ENCODE results near the gene KIAA0753.
A peak's percentile ranks its signal among the peaks of the same experiment; 100 is the strongest.

The KIAA0753 gene

DNA sequence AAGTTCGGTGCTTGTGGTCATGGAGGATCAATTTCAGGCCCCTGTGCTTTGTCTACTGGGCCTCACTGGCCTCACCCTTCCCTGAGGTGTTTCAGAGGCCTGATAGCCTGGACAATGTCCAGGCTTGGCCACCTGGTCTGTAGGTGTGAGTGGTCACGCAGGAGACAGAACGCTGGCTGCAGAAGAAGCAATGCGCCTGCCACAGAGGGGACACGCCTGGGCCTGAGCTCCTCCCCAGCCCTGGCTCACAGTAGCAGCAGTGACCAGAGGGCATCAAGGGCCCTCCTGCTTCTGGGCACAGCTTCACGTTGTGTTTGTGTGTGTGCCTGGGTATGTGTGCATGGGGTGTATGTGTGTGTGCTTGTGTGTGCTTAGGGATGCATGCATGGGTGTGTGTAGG, 82.2 kb downstream of the KIAA0753 start:
- DNase-seq (no peak), ATAC-seq (replicated peaks) (no peak)
- no peak overlapping the region for H3K4me3 Mint-ChIP-seq
- H3K9me3 Mint-ChIP-seq: no peaks in the 10 kb centered on the region
- peaks cover 5 to 13% of the 10 kb centered on the region in 2 donors for H3K4me1 Mint-ChIP-seq (ENCODE audit: low read depth in 2 of 2)
- no peak overlapping the region for H3K27ac Mint-ChIP-seq
- peaks cover 60 to 78% of the 10 kb centered on the region in 2 donors for H3K27me3 Mint-ChIP-seq
- peaks cover 8% of the 10 kb centered on the region for H3K36me3 Mint-ChIP-seq (ENCODE audit: insufficient read depth)

DNA sequence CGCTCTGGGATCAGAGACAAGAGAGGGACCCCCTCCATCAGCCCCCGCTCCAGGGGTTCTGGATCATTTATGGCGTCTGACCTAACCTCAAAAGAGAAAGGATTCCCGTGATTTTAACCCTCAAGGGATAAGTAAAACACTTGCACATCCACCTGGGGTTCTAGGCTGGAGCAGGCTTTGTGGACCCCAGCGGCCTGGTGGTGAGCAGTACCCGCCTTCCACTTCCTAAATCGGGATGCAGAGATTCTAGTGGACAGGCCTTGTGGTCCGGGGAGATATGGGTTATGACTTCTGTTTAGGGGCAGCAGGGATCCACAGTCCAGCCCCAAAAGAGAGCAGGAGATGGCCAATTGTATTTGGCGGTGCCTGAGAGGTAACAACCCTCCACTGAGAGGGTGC, 83.5 kb downstream of the KIAA0753 start:
- Mint-ChIP-seq H3K27ac (no peak overlapping the region), H3K4me1 (ENCODE audit: low read depth in 2 of 2) (peaks cover 5 to 13% of the 10 kb centered on the region in 2 donors), H3K9me3 (no peaks in the 10 kb centered on the region), H3K4me3 (peak overlapping the region; percentile 40 to 50), H3K36me3 (ENCODE audit: insufficient read depth) (peaks cover 4% of the 10 kb centered on the region), H3K27me3 (peaks cover 54 to 75% of the 10 kb centered on the region in 2 donors)
- no peak for ATAC-seq (replicated peaks)
- DNase-seq: no peak

DNA sequence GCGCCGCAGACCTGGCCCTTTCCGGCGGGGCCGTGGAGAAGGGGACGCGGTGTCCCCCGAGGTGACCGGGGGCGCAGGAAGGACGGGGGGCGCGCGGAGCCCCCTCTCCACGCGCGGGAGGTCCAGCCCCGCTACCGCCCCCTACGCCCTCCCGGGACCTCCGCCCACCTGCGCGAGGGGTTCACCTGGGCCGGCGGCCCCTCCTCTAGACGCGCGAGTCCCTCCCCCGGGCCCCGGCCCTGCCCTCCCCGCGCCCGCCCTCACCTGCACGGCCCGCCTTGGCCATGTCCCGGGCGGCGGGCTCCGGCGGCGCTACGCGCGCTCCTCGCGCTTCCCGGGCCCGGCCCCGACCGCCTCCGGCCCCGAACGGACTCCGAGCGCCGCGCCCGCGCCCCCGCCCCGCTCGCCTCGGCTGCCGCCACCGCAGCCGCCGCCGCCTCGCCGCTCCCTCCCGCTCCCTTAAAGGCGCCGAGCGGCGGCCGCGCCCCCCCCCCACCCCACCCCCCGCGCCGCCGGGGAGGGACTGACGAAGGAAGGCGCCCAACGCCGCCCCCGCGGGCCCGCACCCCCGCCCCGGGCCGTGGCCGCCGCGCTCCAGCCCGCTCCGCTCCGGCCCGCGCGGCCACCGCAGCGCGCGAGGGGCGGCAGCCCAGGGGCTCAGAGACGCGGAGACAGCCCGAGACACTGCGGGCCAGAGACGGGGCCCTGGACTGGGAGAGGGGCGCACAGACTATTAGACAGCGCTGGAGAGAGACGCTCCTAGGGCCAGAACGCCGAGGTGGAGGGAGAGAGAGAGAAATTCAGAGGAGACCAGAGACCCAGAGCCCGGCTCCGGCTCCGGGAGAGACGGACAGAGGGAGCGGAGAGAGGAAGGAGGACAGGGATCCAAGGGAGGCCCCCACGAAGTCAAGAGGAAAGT, 84.1 kb downstream of the KIAA0753 start, which contains the start of gene PITPNM3:
PITPNM3 (minus strand) TSS at position 435 of the 919 bp plus-strand sequence; CDS start at position 286, 149 bp downstream.
- H3K27ac Mint-ChIP-seq: no peak within 1 kb of the TSS
- no peak for DNase-seq

DNA sequence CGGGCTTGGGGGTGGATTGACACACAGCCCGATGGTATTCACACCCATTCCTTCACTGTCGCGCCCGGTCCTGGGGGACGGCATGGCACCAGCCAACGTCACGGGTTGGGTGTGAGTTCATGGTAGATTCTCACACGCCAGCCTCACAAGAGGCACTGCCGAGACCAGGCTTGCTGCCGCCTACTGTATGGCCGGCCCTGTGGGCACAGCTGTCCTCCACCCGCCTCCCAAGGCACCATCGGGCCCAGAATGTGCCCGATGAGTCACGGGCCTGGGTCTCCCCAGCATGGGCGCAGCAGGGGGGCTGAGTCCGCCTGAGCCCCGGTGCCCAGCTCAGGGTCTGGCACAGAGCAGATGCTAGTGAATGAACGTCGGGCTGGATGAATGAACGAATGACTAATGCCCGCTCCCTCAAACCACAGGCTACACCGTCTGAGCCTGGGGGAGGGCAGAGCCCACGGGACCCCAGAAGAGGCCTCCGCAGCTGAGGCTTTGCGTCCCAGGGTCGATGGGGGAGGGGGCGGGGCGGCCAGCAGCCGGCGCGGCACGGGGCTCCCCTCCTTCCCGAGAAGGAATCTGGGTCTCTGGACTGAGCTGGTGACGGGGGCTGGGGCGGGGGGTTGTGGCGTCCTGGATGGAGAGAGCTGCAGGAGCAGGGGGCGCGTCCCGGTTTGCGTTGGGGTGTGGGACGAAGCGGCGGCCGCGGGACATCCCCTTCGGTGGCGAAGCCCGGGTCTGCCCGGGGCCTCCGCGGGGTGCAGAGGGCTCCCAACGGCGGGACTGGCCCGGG, 85.0 kb downstream of the KIAA0753 start:
- Mint-ChIP-seq H3K27ac (no peak overlapping the region), H3K36me3 (ENCODE audit: insufficient read depth) (peaks cover 3% of the 10 kb centered on the region), H3K4me1 (ENCODE audit: low read depth in 2 of 2) (peaks cover 5 to 13% of the 10 kb centered on the region in 2 donors), H3K4me3 (peak overlapping the region; percentile 72 to 73), H3K27me3 (peaks cover 51 to 69% of the 10 kb centered on the region in 2 donors), H3K9me3 (no peaks in the 10 kb centered on the region)
- no peak for DNase-seq
- ATAC-seq (replicated peaks): no peak

More for the DNA sequence above, 84.1 kb downstream of the KIAA0753 start, which contains the start of gene PITPNM3:
- peak within 1 kb of the TSS; percentile 72 to 73 for H3K4me3 Mint-ChIP-seq
- no peak for ATAC-seq (replicated peaks)
- H3K27me3 Mint-ChIP-seq: peaks cover 54 to 69% of the 10 kb centered on the region in 2 donors
- no peaks in the 10 kb centered on the region for H3K9me3 Mint-ChIP-seq
- H3K4me1 Mint-ChIP-seq (ENCODE audit: low read depth in 2 of 2): peaks cover 5 to 13% of the 10 kb centered on the region in 2 donors
- peaks cover 3% of the 10 kb centered on the region for H3K36me3 Mint-ChIP-seq (ENCODE audit: insufficient read depth)

DNA sequence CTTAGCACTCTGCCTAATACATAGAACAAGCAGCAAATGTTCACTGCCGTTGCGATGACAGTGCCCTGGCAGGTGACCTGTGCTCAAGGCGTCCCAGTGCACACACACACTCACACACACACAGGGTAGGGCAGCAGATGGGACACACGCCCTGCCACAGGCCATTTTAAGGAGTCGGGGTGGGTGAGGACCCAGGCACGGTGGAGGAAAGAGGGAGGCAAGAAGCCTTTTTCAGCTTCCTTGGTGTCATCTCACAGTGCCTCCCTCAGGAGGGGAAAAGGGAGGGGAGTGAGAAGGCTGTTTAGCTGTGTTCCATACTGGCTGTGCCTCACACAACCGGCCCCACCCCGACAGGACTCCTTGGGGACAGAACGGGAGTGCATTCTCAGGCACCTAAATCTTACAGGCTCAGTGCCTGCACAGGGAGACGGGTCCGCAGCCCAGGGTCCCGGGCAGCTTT, 85.6 kb downstream of the KIAA0753 start:
- peaks cover 5 to 13% of the 10 kb centered on the region in 2 donors for H3K4me1 Mint-ChIP-seq (ENCODE audit: low read depth in 2 of 2)
- peaks cover 47 to 65% of the 10 kb centered on the region in 2 donors for H3K27me3 Mint-ChIP-seq
- ATAC-seq (replicated peaks): no peak

DNA sequence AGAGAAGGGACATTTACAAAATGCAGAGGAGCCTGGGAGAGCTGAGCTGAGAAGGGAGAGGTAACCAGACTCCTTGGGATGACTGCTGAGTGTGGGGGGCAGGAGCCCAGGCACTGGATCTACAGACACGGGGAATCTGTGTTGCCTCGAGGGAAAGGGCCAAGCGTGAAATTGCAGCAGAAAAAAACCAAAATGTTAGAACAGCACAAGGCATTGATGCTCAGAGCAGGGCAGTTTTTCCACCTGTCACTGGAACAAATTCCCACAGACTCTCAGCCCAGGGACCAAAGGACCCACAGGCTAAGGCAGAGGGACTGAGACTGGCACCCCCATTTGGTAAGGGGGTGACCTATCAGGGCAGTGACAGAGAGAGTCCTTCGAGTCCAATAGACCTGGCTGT, 86.2 kb downstream of the KIAA0753 start:
- Mint-ChIP-seq H3K36me3 (ENCODE audit: insufficient read depth) (peaks cover 3% of the 10 kb centered on the region), H3K27me3 (peaks cover 47 to 60% of the 10 kb centered on the region in 2 donors), H3K9me3 (no peaks in the 10 kb centered on the region), H3K4me3 (peak overlapping the region; percentile 72 to 73), H3K27ac (no peak overlapping the region), H3K4me1 (ENCODE audit: low read depth in 2 of 2) (peaks cover 5 to 13% of the 10 kb centered on the region in 2 donors)
- DNase-seq (no peak), ATAC-seq (replicated peaks) (no peak)

More for the DNA sequence above, 85.6 kb downstream of the KIAA0753 start:
- DNase-seq: no peak
- no peaks in the 10 kb centered on the region for H3K9me3 Mint-ChIP-seq
- no peak overlapping the region for H3K27ac Mint-ChIP-seq
- H3K36me3 Mint-ChIP-seq (ENCODE audit: insufficient read depth): peaks cover 3% of the 10 kb centered on the region
- H3K4me3 Mint-ChIP-seq: peak overlapping the region; percentile 72 to 73

DNA sequence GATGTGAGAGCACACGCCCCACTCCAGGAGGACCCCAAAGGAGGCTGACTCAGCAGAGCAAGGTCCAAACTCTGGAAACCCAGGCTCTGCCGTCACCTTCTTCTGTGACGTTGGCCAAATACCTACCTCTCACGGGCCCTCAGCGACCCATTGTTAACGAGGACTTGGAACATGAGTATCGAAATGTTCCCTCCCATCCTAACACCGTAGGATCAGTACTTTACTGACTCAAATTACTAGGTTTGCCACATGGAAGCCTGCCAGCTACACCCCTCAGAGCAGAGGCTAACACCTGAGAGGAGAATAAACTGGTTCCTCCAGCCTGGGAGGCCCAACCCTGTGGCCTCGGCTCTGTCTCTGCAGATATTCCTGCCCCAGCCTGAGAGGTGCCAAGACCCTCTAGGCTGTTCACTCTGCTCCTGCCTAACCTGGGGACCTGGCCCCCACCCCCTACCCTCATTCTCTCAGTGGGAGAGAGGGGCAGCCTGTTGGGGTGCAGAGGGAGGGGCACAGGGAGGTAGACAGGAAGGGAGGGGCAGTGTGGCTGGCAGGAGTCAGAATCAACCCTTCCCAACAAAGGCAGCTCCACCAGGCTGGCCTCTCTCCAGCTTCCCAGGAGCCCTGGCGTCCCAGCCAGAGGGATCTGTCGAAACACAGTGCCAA, 88.5 kb downstream of the KIAA0753 start:
- Mint-ChIP-seq H3K9me3 (no peaks in the 10 kb centered on the region), H3K27me3 (peaks cover 28 to 36% of the 10 kb centered on the region in 2 donors), H3K4me1 (ENCODE audit: low read depth in 2 of 2) (peaks cover 13 to 15% of the 10 kb centered on the region in 2 donors), H3K36me3 (ENCODE audit: insufficient read depth) (peaks cover 3% of the 10 kb centered on the region), H3K4me3 (no peak overlapping the region), H3K27ac (no peak overlapping the region)
- DNase-seq (no peak), ATAC-seq (replicated peaks) (no peak)

DNA sequence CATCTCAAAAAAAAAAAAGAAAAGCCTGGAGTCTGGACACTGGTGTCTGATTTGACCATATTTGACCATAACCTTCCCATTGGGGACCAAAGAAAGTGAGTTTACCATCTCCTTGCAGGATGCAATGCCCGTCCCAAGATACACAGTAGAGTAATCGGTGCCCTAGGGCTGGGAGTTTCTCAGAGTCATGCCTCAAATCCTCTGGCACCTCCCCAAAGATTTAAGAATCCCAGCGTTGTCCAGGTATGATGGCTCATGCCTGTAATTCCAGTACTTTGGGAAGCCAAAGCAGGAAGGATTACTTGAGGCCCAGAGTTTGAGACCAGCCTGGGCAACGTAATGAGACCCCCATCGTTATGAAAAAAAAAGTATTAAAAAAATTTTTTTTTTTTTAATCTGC, 89.2 kb downstream of the KIAA0753 start:
- Mint-ChIP-seq H3K27ac (no peak overlapping the region), H3K36me3 (ENCODE audit: insufficient read depth) (peaks cover 3% of the 10 kb centered on the region), H3K4me1 (ENCODE audit: low read depth in 2 of 2) (peaks cover 10 to 12% of the 10 kb centered on the region in 2 donors), H3K4me3 (no peak overlapping the region), H3K27me3 (peaks cover 23 to 30% of the 10 kb centered on the region in 2 donors), H3K9me3 (no peaks in the 10 kb centered on the region)
- ATAC-seq (replicated peaks): no peak
- no peak for DNase-seq

DNA sequence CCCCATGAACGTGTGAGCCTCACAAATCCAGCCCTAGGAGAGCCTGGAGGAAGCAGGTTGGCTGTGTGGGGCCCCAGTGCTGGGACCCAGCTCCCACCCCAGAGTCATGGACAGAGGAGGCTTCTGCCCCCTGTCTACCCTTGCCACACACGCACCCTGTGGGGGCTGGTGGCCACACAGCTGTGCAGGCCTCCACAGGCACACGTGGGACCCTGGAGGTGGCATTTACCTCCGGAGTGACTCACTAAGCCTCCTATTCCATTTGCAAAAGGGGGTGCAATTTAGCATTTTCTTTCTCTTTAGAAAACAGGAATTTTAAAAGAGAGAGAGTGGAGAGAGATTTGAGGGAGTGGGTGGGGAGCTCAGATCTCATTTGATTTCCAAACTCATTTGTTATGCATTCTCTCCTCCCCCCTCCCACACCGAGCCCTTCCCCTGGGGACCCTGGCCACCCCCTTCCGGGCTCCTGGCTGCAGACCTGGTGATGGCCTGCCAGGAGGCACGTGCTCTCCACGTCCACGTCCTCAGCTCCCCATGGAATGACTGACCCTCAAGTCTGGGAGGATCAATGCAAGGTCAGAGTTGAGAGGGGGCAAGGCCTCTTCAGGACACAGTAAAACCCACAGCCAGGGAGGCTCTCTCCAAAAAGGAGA, 91.0 kb downstream of the KIAA0753 start:
- H3K27me3 Mint-ChIP-seq: peaks cover 17 to 19% of the 10 kb centered on the region in 2 donors
- peaks cover 4 to 10% of the 10 kb centered on the region in 2 donors for H3K4me1 Mint-ChIP-seq (ENCODE audit: low read depth in 2 of 2)
- H3K9me3 Mint-ChIP-seq: no peaks in the 10 kb centered on the region
- H3K4me3 Mint-ChIP-seq: no peak overlapping the region
- peaks cover 3% of the 10 kb centered on the region for H3K36me3 Mint-ChIP-seq (ENCODE audit: insufficient read depth)
- H3K27ac Mint-ChIP-seq: no peak overlapping the region
- DNase-seq (no peak), ATAC-seq (replicated peaks) (no peak)

DNA sequence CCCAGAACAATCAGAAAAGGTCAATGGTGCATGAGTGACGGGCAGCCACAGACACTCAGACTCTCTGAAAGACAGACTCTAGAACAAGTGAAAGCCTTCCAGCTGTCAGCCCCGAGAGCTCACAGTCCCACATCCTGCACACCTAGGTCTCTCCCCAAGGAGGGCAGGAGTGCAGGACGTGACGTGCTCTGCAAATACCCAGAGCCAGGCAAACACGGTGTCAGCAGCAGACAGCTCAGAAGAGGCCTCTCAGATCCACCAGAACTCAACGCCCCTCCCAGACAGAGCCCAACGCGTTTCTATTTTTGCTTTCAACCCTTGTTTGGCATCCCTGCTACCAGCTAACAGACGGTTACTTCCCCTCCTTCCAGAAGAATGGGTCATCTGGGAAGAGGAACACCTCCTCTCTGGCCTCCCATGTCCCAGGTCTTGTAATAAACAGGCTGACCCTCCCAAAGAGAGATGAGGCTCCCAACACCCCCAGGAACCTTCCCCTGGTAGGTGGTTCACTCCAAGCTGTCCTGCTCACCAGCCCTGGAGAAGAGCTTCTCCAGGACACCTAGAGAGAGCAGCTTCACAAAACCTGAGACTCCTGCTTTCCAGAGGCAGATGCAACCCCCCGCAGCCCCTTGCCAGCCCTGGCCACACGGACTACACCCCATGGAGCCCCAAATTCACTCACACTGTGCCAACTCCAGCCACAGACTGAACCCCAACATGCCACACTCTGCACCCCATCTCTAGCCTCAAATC, 91.8 kb downstream of the KIAA0753 start:
- peaks cover 9 to 11% of the 10 kb centered on the region in 2 donors for H3K27me3 Mint-ChIP-seq
- H3K9me3 Mint-ChIP-seq: no peaks in the 10 kb centered on the region
- no peaks in the 10 kb centered on the region for H3K36me3 Mint-ChIP-seq (ENCODE audit: insufficient read depth)
- no peak overlapping the region for H3K4me3 Mint-ChIP-seq
- H3K27ac Mint-ChIP-seq: peak overlapping the region in 1 of 2 donors; percentile 15
- peaks cover 4 to 10% of the 10 kb centered on the region in 2 donors for H3K4me1 Mint-ChIP-seq (ENCODE audit: low read depth in 2 of 2)
- DNase-seq (no peak), ATAC-seq (replicated peaks) (no peak)

DNA sequence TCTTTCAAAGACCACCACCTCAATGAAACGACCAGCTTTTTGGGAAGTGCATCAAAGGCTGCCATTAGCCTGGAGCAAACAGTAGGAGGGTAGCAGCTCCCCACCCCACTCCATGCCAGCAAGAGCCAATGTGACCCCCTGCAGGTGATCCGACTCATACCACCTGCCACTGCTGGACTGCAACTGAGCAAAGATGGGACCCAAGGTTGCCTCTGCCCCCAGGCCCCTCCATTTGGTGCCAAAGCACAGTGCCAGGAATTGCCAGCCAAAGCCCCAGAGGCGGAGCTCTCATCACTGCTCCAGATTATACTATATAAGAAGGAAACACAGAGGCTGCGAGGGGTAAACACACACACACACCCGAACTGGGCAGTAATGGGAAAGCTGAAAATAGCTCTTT, 92.5 kb downstream of the KIAA0753 start:
- DNase-seq (no peak), ATAC-seq (replicated peaks) (no peak)
- Mint-ChIP-seq H3K4me3 (no peak overlapping the region), H3K36me3 (ENCODE audit: insufficient read depth) (no peaks in the 10 kb centered on the region), H3K27ac (no peak overlapping the region), H3K9me3 (no peaks in the 10 kb centered on the region), H3K4me1 (ENCODE audit: low read depth in 2 of 2) (peaks cover 4 to 10% of the 10 kb centered on the region in 2 donors), H3K27me3 (peaks cover 4% of the 10 kb centered on the region in 2 donors)

DNA sequence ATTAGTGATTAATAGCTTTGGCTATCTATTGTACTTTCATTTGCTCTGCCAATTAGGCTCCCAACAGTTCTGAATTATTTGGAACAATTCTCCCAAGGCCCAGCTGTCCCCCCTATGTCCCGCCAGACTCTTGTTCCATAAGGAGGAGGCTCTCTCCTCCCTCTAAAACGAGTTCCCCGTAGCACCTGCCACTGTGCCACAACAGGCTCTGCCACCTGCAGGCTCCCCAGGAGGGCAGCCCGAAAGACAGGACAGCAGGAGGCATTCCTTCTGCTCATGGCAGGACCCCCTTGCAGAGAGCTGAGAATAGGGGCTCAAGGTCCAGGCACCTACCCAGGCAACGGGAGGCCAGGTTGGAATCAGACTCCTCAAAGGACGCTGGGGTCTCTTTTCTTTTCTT, 93.2 kb downstream of the KIAA0753 start:
- ATAC-seq (replicated peaks) (no peak), DNase-seq (no peak)
- Mint-ChIP-seq H3K27me3 (peaks cover 0 to 4% of the 10 kb centered on the region in 2 donors), H3K36me3 (ENCODE audit: insufficient read depth) (no peaks in the 10 kb centered on the region), H3K9me3 (no peaks in the 10 kb centered on the region), H3K4me3 (no peak overlapping the region), H3K4me1 (ENCODE audit: low read depth in 2 of 2) (peaks cover 4 to 10% of the 10 kb centered on the region in 2 donors), H3K27ac (no peak overlapping the region)
